OCI-M1 (cell line): ENCODE results near the gene APMAP.

Experiments used
- DNase-seq: peaks from one replicate; lab custom pipeline; 2025; lab: John Stamatoyannopoulos, UW

The APMAP gene, protein sequence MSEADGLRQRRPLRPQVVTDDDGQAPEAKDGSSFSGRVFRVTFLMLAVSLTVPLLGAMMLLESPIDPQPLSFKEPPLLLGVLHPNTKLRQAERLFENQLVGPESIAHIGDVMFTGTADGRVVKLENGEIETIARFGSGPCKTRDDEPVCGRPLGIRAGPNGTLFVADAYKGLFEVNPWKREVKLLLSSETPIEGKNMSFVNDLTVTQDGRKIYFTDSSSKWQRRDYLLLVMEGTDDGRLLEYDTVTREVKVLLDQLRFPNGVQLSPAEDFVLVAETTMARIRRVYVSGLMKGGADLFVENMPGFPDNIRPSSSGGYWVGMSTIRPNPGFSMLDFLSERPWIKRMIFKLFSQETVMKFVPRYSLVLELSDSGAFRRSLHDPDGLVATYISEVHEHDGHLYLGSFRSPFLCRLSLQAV

DNA sequence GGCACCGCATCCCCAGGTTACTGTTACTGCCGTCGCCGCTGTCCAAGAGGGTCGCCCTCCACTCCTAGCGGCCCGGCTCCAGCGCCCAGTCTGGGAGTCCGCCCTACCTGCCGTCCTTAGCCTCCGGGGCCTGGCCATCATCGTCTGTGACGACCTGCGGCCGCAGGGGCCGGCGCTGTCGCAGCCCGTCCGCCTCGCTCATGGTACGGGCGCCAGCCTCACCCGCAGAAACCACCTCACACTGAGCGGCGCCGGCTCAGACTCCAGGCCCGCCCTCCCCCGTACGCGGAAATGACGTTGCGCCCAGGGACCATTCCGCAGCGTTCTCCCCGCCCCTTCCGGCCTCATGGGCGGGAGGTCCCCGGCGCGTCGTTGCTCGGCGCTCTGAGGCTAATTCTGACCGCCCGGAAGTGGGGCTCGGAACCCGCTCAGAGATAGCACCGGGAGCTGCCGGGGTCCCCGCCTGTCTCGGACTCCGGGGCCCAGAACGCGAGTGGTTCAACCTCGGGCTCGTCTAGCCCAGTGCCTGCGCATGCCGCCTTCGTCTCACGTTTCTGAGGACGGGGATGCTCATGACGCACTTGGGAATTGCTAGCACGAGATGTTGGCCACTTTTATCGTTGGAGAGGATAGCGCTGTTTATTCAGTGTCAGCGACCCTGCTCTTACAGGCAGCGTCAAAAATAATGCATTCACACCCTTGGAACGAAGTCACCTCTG lies at the start of gene APMAP:
APMAP (minus strand) TSS at position 265 of the 719 bp plus-strand sequence; CDS start at position 202, 63 bp downstream.
- peak; percentile 96 for DNase-seq

DNA sequence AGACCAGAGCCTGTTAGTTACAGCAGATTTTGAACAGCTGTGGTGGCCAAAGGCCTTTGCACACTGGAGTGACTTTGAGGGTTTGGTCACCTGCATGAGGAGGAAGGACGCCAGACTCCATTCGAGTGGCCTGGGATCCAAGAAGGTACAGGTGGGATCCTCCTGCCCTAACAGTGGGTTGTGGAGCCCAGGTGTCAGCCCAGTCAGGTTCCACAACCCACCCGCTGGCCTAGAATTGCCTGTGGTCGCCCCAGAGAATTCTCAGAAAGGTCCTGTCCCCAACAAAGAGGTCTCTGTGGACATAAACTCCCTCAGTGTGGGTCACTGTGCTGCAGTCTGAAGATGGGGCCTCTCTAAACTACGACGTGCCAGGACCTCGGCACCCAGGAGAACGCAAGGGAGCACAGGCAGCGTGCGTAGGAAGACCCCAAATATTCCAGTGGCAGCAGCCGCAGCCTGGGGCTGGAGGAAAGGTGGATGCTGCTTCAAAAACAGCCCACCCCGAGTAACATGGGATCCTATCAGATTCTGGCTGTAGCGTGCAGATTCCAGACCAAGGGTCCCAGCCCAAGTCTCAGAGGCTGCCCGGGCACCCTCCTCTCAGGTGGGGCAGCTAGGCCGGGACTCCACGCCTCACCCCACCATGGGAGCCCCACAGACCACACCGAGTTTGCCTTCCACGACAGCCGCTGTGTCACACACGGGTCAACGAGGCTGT lies 49.4 kb upstream of the APMAP start:
- DNase-seq: no peak

- DNase-seq: peak; percentile 3
Observed at GRCh38 chr20:25040438-25040831, 47.9 kb upstream of the APMAP start.

- DNase-seq: no peak
Observed at GRCh38 chr20:25039697-25040437, 47.3 kb upstream of the APMAP start.

GRCh38 chr20:25038591-25039015 lies 46.1 kb upstream of the APMAP start:
- DNase-seq: no peak

GRCh38 chr20:25038103-25038410 lies 45.5 kb upstream of the APMAP start:
- DNase-seq: no peak

GRCh38 chr20:25037288-25038102 lies 44.9 kb upstream of the APMAP start:
- DNase-seq: no peak

GRCh38 chr20:25036331-25036936 lies 43.9 kb upstream of the APMAP start:
- DNase-seq: no peak

DNA sequence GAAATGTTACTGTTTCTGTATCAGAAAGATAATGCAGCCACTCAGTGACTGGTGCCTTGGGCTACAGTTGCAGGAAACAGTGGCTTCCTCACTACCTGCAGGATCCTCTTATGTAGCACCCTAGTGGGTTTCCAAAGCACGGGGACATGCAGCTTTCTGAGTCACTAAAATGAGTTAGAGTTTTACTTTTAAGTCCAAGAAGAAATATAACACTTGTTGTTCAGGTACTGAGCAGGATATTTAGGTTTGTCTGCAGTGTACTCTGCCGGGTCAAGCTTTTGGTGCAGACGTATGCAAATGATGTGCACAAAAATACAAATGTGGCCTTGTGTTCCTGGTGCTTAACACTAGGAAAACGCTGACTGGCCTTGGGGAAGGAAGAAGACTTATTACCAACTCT lies 43.4 kb upstream of the APMAP start:
- DNase-seq: peak; percentile 4

DNA sequence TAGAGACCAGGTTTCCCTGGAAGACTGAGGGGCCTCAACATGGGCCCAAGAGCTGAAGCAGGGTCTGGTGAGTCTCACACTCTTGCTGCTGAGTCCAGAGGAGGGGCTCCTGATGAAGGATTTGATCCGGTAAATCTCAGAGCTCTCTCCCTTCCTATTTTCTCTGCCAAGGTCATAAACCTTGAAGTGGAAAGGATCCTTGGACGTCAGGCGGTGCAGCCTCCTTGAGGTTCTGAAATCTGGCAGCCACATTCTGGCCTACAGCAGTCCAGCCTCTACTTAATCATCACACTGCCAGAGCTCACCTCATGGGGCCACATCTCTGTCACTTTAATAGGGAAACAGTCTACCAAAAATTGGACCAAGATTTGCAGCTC lies 41.4 kb upstream of the APMAP start:
- no peak for DNase-seq

DNA sequence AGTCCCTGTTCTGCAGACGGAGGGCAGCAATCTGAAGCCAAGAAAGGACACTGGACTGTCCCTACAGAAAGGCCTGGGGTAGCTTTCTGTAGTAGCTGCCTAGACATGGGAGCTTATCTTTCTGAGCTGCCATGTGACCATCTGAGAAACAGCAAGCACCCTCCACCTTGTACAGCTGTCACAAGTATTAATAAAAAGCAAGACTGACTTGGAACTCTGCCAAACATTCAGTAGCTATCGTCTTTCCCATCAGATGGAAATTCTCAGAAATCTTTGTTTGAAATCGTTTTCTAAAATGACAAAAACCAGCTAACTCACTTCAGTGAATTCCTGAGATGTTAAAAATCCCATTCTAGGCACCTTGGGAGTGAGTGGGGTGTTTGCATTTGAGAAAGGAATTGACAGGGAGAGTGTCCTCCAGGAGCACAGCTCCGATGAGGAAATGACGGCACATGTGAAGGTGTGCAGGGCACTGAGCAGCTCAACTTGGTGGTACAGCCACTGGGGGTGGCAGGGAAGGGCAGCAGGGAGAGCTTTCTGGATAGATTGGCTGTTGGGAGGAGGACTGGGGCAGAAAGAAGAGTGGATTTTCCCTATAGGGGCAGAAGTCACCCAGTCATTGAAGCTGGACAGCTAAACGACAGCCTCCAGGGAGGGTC lies 40.8 kb upstream of the APMAP start:
- DNase-seq: peak; percentile 7

GRCh38 chr20:25032478-25033264 lies 40.1 kb upstream of the APMAP start:
- no peak for DNase-seq

DNA sequence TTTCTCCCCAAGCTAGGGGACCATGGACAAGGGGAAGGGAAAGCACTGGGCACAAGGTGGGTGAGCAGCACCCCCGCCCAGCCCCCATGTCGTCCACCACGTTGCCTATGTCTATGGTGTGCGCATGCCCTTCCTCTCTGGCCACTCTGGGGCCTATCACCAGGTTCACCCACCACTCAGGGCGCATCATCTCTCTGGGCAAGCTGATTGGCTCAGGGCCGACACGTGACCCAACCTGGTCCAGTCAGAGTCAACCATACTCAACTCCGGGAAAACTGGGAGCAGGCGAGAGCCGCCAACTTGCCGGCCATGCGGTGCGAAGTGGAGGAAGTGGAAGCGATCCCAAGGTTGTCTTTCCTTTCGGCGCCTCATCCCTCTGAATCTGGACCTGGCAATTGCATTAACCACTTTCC lies 39.5 kb upstream of the APMAP start:
- no peak for DNase-seq

DNA sequence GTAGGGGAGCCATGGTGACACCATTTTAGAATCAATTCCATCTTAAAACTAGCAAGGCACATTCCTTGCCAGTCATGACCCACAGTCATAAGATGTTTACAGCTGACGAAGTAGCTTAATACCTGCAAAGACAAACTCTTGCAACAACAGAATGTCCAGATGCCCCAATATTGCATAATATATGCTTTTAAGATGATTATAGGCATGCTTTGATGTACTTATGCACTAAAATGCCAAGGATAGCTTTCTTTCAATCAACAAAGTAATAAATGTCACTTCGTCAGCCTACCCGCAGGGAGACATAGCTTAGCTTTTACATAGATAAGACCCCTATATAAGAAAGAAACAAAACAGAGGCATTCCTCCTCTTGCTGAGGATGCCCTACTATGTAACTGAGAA lies 38.7 kb upstream of the APMAP start:
- no peak for DNase-seq

GRCh38 chr20:25030649-25031207 lies 38.2 kb upstream of the APMAP start:
- no peak for DNase-seq

DNA sequence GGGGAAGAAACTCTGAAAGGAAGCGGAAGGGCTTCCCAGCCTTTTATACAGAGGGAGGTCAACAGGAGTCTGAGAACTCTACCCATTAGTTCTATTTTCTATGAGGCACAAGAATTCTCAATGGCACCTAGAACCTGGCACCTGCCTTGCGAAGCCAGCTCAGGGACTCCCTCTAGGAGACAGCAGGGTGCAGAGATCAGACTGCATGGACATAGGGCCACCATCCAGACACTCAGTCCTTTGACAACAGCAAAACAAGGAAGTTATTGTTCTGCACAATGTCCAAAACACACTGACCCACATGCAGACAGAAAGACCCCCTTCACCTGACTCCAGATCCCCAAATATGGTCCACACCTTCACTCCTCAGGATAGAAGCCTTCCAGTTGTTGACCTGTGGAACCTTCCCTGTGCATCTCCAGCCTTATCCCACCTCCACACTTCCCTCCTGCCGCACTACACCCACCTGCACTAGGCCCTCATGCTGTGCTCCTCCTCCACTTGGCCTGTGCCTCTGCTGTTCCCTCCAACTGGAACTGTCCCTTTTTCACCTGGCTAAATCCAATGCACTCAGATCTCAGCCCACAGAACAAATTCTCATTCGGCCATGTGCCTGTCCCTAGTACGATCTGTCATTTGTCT lies 37.6 kb upstream of the APMAP start:
- no peak for DNase-seq

- no peak for DNase-seq
Observed at GRCh38 chr20:25025986-25026605, 33.5 kb upstream of the APMAP start.
